Measurements from ENCODE around the gene FABP6.

GRCh38 chr5:160281275-160281674 lies 52.0 kb downstream of the FABP6 start:
- TF ChIP-seq CTCF (IDR thresholded peaks at IDR 0.05) (no peak), POLR2A (IDR thresholded peaks at IDR 0.05) (no peak), POLR2AphosphoS5 (IDR thresholded peaks at IDR 0.05) (no peak)

Data from suprapubic skin (tissue), 4 donors.